ENCODE measurements around the gene GAD2. TPM values are rescaled to one million over a fixed set of nuclear protein-coding genes. Genes with fewer than 3 reads are reported as not detected.
"Not testable (repeated sequence)": the region's sequence is repeated elsewhere in the genome, so short reads cannot be mapped to it uniquely, and the experiment has no call there.

The GAD2 gene
- polyA plus RNA-seq, 12 donors, result 0.03 to 0.19 (median 0.04) TPM; not detected in 7

DNA sequence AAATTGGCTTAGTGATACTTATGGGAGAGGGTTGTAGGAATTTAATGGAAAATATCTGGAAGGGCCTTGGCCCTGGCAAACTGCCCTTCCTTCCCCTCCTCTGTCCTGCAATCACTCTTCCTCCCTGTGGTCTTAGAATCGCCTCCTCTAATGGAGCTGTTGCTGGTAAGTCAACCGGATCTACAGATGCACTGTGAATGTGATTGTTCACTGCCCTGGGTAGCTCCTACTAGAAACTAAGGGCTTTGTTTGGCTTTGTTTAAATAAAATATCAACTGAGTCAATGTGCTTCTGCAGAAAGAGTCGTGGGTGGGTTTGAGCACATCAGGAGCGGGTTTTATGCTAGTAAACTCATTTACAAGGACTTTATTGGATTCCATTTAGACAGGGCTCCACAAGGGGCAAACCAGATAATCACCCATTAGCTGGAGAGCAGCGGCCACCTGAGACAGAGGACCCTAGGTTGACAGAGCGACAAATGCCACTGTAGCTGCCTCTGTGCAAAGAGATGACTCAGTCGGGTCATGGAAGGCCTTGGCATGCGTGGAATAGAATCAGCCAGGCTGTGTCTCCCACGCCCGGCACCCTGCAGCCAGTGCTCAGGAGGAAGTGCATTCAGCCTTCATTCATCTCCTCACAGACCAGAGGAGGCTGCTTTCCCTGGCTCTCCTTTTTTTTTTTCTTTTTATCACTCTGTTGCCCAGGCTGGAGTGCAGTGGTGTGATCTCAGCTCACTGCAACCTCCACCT, 97.9 kb downstream of the GAD2 start:
- DNase-seq, result no peak

DNA sequence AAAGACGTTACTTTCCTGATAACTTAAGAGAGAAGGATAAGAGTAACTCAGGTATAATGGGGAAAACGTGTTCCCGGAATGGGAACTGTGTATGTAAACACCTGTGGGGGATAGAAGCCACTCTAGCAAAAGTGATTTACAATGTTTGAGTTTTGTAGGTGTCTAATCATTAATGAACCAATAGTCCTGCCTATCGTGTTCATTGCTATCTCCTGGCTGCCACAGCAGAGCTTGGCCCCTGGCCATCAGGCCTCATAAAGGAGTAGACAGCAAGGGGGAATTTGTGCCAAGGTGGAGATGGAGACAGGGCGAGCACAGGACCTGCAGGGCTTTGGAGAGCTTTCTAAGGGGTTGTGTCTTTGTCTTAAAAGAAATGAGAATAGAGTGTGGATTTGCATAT, 102.1 kb downstream of the GAD2 start:
- no peak for DNase-seq

DNA sequence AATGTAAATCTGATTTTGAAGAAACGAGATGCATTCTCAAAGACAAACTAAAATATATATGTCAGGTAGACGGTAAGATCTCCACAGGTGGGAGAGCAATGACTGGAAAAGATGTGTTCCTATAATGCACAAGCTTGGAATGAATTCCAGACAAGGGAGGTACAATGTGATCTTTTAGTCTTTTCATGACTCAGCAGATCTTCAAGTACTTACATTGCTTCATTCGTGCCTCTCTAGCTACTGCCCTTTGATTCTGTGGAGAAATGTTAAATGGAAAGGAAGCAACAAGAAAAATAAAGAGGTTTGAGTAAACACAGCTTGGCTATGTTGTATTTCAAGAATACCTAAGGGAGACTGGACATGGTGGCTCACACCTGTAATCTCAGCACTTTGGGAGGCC, 106.6 kb downstream of the GAD2 start:
- no peak for DNase-seq

DNA sequence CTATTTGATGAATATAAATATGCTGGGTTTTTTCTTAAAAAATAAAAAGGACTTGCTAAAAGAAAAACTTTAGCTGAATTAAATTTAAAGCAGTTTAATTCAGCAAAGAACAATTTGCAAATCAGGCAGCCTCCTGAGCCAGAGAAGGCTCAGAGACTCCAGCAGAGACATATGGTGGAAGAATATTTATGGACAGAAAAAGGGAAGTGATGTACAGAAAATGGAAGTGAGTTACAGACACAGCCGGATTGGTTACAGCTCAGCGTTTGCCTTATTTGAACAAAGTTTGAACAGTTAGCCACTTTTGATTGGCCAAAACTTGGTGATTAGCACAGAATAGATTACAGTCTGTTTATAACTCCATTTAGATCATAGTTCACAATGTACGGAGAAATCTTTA, 110.3 kb downstream of the GAD2 start:
- DNase-seq, result no peak

DNA sequence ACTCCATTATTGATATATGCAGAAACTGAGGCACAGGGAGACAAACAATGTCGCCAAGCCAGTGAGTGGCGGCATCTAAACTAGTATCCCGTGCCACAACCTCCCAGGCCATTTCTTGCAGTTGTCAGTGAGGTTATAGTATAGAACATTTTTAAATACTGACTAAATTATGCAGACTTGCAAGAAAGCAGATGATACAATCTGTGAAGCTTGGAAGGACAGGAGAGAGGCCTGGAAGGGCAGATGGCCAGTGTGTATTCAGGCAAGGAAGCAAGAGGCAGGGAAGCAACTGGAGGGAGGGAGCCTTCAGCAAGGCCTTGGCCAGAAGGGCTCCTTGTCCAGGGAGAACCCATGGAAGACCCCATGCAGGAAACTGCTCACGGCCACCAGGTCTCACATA, 111.2 kb downstream of the GAD2 start:
- no peak for DNase-seq

DNA sequence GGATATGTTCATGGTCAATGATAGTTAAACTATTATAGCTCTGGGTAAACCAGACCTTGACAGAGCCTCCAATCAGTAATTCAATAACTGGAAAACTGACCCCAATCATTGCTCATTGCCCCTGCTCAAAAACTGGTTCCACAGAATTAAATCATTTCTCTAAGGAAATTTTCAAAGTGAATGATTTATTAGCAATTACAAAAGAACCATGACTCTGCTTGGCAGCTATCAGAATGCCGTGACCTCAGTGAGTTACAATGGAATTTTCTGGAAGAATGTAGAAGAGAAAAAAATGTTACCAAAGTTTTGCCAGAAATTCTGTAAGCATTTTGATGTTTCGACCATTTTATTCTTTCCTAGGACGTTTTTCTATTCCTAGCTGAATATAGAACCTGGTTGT, 114.8 kb downstream of the GAD2 start:
- no peak for DNase-seq

DNA sequence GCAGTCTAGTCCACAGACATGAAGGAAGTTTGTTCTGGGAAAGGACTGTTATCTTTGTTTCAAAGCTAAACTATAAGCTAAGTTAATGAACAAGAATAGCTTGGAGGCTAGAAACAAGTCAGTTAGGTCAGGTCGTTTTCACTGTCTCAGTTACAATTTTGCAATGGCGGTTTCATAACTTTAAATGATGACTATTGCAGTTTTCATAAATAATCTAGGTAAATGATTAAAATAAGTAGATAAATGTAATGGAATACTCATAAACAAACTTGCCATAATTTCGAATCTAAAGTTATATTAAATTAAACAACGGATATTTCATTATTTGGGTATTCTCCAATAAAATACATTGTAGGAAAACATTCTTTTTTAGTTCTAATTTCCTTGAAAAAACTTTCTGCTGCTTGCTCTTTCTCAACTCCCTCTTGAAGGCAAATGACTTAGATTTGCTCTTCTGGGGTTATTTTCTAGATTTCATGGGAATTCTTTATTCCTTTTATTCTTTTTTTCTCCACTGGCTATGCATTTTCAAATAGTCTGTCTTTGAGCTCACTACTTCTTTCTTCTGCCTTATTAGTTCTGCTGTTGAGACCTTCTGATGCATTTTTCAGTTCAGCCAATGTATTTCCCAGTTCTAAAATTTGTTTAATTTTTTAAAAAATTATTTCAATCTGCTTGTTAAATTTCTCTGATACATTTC, 117.8 kb downstream of the GAD2 start:
- DNase-seq, result no peak

DNA sequence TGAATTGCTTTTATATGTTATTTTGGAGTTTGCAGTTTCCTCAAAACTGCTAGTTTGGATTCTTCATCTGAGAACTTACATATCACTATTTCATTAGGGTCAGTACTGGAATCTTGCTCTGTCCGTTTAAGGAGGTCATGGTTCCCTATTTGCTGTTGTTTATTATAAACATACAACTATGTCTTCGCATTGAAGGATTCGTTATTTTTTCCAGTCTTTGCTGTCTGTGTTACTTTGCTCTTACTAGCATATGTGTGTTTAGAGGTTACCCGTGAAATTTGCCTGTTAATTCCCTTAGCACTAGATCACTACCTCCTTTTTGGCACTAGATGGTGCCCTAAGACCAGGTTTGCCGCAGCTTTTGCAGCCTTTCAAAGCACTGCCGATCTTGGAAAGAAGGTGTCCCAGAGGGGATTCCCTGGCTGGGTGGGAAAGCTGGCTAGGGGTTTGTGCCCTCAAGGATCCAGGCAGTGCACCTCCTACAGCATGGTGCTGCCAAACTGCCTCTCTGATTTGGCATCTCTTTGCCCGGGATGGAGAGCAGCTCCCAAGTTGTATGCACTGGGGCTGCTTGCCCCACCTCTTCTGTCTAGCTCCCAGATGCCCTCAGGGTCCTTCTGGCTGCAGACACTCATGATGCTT, 118.5 kb downstream of the GAD2 start:
- peak; percentile 40 for DNase-seq

- DNase-seq, result no peak
These were observed 119.1 kb downstream of the GAD2 start for GRCh38 chr10:26335574-26336093.

GRCh38 chr10:26336979-26337378, 120.4 kb downstream of the GAD2 start:
- no peak for DNase-seq

- no peak for DNase-seq
These were observed 125.1 kb downstream of the GAD2 start for GRCh38 chr10:26341701-26342100.

- DNase-seq, result not testable (repeated sequence)
These were observed 132.3 kb downstream of the GAD2 start for GRCh38 chr10:26348821-26349417.

Other genes with a start within 250 kb of the GAD2 start
- 1 to 10 TPM in 11 of 12 donors, not detected in 1; 1.2 to 9.5 (median 1.9) TPM for gene APBB1IP, start 221.6 kb downstream of the GAD2 start, polyA plus RNA-seq (ENCODE audit: insufficient read length in 12 of 12)